Uterus (tissue), 4 donors: ENCODE results near the gene PCDHGC5. TPM values are rescaled to one million over a fixed set of nuclear protein-coding genes. Genes with fewer than 3 reads are reported as not detected.
A peak's percentile ranks its signal among the peaks of the same experiment; 100 is the strongest.

Experiments
- DNase-seq, 2 donors: peaks; one replicate each; pipeline ENCODE4 v3.0.0-alpha.2; 2019 to 2020
- H3K27ac ChIP-seq, 2 donors: fragments of 200-600 bp; sonication (generic); 1 replicate in 1 of 2; 2 replicates in 1 of 2; pipeline ENCODE4 v1.5.1; 2016 to 2018
- H3K27me3 ChIP-seq, 2 donors: fragments of 200-600 bp; sonication (generic); one replicate each; pipeline ENCODE4 v1.5.1; 2018 to 2019; ENCODE audit warnings: control low read depth in 1 of 2
- H3K36me3 ChIP-seq, 2 donors: fragments of 200-600 bp; sonication (generic); one replicate each; pipeline ENCODE4 v1.5.1; 2019; ENCODE audit warnings: control low read depth in 1 of 2
- H3K4me1 ChIP-seq, 2 donors: fragments of 200-600 bp; sonication (generic); one replicate each; pipeline ENCODE4 v1.5.1; 2018 to 2019; ENCODE audit warnings: control low read depth in 1 of 2
- H3K4me3 ChIP-seq, 2 donors: fragments of 200-600 bp; sonication (generic); 1 replicate in 1 of 2; 2 replicates in 1 of 2; pipeline ENCODE4 v1.5.1; 2018 to 2019; ENCODE audit warnings: mild to moderate bottlenecking in 1 of 2
- H3K9me3 ChIP-seq, 2 donors: fragments of 200-600 bp; sonication (generic); one replicate each; pipeline ENCODE4 v1.5.1; 2019; ENCODE audit warnings: control low read depth in 1 of 2
- CTCF ChIP-seq, 4 experiments: fragments of 200-600 bp in 2 of 4; fragments of 450-650 bp in 2 of 4; sonication (generic) in 2 of 4; IDR thresholded peaks; one replicate each; pipeline ENCODE4 v1.5.1; 2016 to 2019; ENCODE audit warnings: antibody characterized with exemption in 4 of 4, mild to moderate bottlenecking in 2 of 4, moderate library complexity in 1 of 4
- POLR2A ChIP-seq, 2 donors: fragments of 450-650 bp; IDR thresholded peaks; one replicate each; pipeline ENCODE4 v1.6.1; 2016; ENCODE audit warnings: antibody characterized with exemption in 2 of 2, mild to moderate bottlenecking in 1 of 2, moderate library complexity in 1 of 2
- intact Hi-C: fragments of 100-400 bp; cut with DNase I; formaldehyde crosslinking; loops from one replicate; pipeline ENCODE4 v1.15.1; 2023; ENCODE audit warnings: low total_unique reads
- total RNA-seq, 4 donors: library from RNA; depleted of rRNA in 3 of 4; stranded (reverse); fragments of >200 nt in 3 of 4; gene quantifications; one replicate each; pipeline versions ENCODE4 v1.1.0 to v1.2.4, GENCODE V29; 2014 to 2023
- donor health status: DM: yes; HTN: yes; CAD: no.

PCDHGC5 gene
- total RNA-seq, 4 donors from 2014 or later, result under 0.01 to 7.5 (median 3.4) TPM

- no peak for TF ChIP-seq CTCF (IDR thresholded peaks at IDR 0.05)
- no peak for TF ChIP-seq POLR2A (IDR thresholded peaks at IDR 0.05)
- peak within 1 kb of the TSS in 1 of 2 donors; percentile 2 for H3K27ac ChIP-seq
- H3K4me1 ChIP-seq, result peaks cover 4 to 5% of the 10 kb centered on the region in 2 donors
- no peaks in the 10 kb centered on the region for H3K36me3 ChIP-seq
- peak within 1 kb of the TSS; percentile 14 to 36 for H3K4me3 ChIP-seq
- intact Hi-C loops, result no loop called here
- no peaks in the 10 kb centered on the region for H3K9me3 ChIP-seq
- H3K27me3 ChIP-seq, result no peaks in the 10 kb centered on the region
- no peak for DNase-seq
Observed at GRCh38 chr5:141484641-141485311, 4.1 kb upstream of the PCDHGC5 start, which contains the start of gene PCDHGC4. Gene PCDHGC4, plus strand, starts transcription at chr5:141485030. Its CDS starts 144 bp downstream, at chr5:141485174.

- Histone ChIP-seq H3K4me3 (peak overlapping the region in 1 of 2 donors; percentile 36), H3K9me3 (no peaks in the 10 kb centered on the region), H3K36me3 (no peaks in the 10 kb centered on the region), H3K27me3 (no peaks in the 10 kb centered on the region), H3K4me1 (peaks cover 0 to 4% of the 10 kb centered on the region in 2 donors), H3K27ac (no peak overlapping the region)
- TF ChIP-seq POLR2A (IDR thresholded peaks at IDR 0.05), result no peak
- TF ChIP-seq CTCF (IDR thresholded peaks at IDR 0.05), result no peak
- intact Hi-C loops, result no loop called here
- no peak for DNase-seq
Observed at GRCh38 chr5:141485321-141486055, 3.4 kb upstream of the PCDHGC5 start.

- TF ChIP-seq CTCF (IDR thresholded peaks at IDR 0.05), result no peak
- TF ChIP-seq POLR2A (IDR thresholded peaks at IDR 0.05), result no peak
- no peak for DNase-seq
- no peak overlapping the region for H3K27ac ChIP-seq
- no peaks in the 10 kb centered on the region for H3K27me3 ChIP-seq
- intact Hi-C loops, result no loop called here
- H3K4me1 ChIP-seq, result no peaks in the 10 kb centered on the region
- H3K9me3 ChIP-seq, result no peaks in the 10 kb centered on the region
- H3K4me3 ChIP-seq, result no peak overlapping the region
- no peaks in the 10 kb centered on the region for H3K36me3 ChIP-seq
Observed at GRCh38 chr5:141486091-141486490, 2.8 kb upstream of the PCDHGC5 start.

GRCh38 chr5:141487131-141487530, 1.8 kb upstream of the PCDHGC5 start:
- intact Hi-C loops, result no loop called here
- Histone ChIP-seq H3K36me3 (no peaks in the 10 kb centered on the region), H3K9me3 (no peaks in the 10 kb centered on the region), H3K27ac (no peak overlapping the region), H3K27me3 (no peaks in the 10 kb centered on the region), H3K4me3 (no peak overlapping the region), H3K4me1 (no peaks in the 10 kb centered on the region)
- TF ChIP-seq POLR2A (IDR thresholded peaks at IDR 0.05) (no peak), CTCF (IDR thresholded peaks at IDR 0.05) (no peak)
- no peak for DNase-seq

- no peak for DNase-seq
- TF ChIP-seq CTCF (IDR thresholded peaks at IDR 0.05), result no peak
- no peak for TF ChIP-seq POLR2A (IDR thresholded peaks at IDR 0.05)
- H3K9me3 ChIP-seq, result no peaks in the 10 kb centered on the region
- no peaks in the 10 kb centered on the region for H3K27me3 ChIP-seq
- no peaks in the 10 kb centered on the region for H3K4me1 ChIP-seq
- no peak overlapping the region for H3K4me3 ChIP-seq
- no peaks in the 10 kb centered on the region for H3K36me3 ChIP-seq
- H3K27ac ChIP-seq, result no peak overlapping the region
- intact Hi-C loops, result no loop called here
Observed at GRCh38 chr5:141489841-141490240, 960 bp downstream of the PCDHGC5 start.
